WERI-Rb-1 (cell line): Measurements from ENCODE around the gene PRM3.

Experiments
- DNase-seq: peaks from one replicate; pipeline ENCODE4 v3.0.0-alpha.2; 2020
- H3K27ac ChIP-seq: fragments of 250-450 bp; sonication (Bioruptor Pico); 2 replicates; pipeline ENCODE4 v1.5.1; 2020; ENCODE audit warnings: mild to moderate bottlenecking, moderate library complexity
- H3K27me3 ChIP-seq: fragments of 250-450 bp; sonication (Bioruptor Pico); 2 replicates; pipeline ENCODE4 v1.5.1; 2021; ENCODE audit warnings: mild to moderate bottlenecking, low read depth, moderate library complexity; ENCODE audit not compliant: insufficient read depth, severe bottlenecking
- H3K36me3 ChIP-seq: fragments of 250-450 bp; sonication (Bioruptor Pico); 2 replicates; pipeline ENCODE4 v1.5.1; 2020; ENCODE audit warnings: mild to moderate bottlenecking, moderate library complexity
- H3K4me3 ChIP-seq: 2 replicates; pipeline ENCODE4 v1.5.1; 2011; ENCODE audit warnings: low read depth, mild to moderate bottlenecking, control low read depth, low read length
- H3K9me3 ChIP-seq: fragments of 250-450 bp; sonication (Bioruptor Pico); 2 replicates; pipeline ENCODE4 v1.5.1; 2021; ENCODE audit warnings: mild to moderate bottlenecking, moderate library complexity; ENCODE audit not compliant: severe bottlenecking
- TF ChIP-seq, protein P1 (sequence below): IDR thresholded peaks from 2 replicates; pipeline ENCODE4 v1.5.1; 2011; ENCODE audit warnings: low read depth, mild to moderate bottlenecking, control low read depth, inconsistent platforms, low read length

Gene PRM3

DNA sequence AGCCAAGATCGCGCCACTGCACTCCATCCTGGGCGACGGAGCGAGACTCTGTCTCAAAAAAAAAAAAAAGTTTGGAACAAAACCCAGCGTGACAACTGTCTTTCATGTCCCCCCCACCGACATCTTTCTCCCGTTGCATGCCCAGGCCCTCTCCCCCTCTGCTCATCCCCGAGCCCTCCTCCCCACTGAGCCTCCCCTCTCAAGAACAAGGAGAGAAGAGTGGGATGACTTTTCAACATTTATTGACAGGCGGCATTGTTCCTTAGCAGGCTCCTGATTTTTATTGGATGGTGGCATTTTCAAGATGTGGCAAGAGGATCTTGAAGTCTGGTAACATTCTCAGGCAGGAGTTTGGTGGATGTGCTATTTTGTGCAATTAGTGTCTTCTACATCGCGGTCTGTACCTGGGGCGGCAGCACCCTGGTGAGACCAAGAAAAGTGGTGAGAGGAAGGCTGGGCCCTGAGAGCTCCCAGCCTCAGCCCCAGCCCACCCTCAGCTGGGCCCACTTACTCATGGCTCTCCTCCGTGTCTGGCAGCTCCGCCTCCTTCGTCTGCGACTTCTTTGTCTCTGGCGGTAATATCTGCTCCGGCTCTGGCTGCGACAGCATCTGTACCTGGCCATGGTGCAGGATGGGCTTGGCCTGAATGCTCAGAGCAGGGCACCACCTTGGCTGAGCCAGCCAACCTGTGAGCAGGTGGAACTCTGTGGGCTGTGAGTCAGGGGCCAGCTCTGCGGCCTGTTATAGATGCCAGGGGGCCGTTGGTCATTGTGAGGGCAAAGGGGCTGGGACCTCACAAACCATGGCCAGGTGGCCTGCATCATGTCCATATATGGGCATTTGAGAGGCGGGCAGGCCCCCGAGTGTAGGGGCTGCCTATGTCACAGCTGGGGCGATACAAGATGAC is 7.4 kb upstream of the PRM3 start, which contains the start of gene PRM1:
PRM1 (minus strand) TSS at position 715 of the 907 bp plus-strand sequence; CDS start at position 623, 92 bp downstream.
- Histone ChIP-seq H3K36me3 (no peaks in the 10 kb centered on the region), H3K27ac (no peak within 1 kb of the TSS), H3K9me3 (no peaks in the 10 kb centered on the region), H3K27me3 (no peaks in the 10 kb centered on the region), H3K4me3 (no peak within 1 kb of the TSS)
- TF ChIP-seq, protein P1, sequence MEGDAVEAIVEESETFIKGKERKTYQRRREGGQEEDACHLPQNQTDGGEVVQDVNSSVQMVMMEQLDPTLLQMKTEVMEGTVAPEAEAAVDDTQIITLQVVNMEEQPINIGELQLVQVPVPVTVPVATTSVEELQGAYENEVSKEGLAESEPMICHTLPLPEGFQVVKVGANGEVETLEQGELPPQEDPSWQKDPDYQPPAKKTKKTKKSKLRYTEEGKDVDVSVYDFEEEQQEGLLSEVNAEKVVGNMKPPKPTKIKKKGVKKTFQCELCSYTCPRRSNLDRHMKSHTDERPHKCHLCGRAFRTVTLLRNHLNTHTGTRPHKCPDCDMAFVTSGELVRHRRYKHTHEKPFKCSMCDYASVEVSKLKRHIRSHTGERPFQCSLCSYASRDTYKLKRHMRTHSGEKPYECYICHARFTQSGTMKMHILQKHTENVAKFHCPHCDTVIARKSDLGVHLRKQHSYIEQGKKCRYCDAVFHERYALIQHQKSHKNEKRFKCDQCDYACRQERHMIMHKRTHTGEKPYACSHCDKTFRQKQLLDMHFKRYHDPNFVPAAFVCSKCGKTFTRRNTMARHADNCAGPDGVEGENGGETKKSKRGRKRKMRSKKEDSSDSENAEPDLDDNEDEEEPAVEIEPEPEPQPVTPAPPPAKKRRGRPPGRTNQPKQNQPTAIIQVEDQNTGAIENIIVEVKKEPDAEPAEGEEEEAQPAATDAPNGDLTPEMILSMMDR: no peak
- no peak for DNase-seq

GRCh38 chr16:11278681-11279628 is 5.5 kb upstream of the PRM3 start:
- TF ChIP-seq, protein P1: no peak
- no peak for DNase-seq
- Histone ChIP-seq H3K4me3 (no peak overlapping the region), H3K36me3 (no peaks in the 10 kb centered on the region), H3K27me3 (no peaks in the 10 kb centered on the region), H3K27ac (no peak overlapping the region), H3K9me3 (no peaks in the 10 kb centered on the region)

- Histone ChIP-seq H3K27me3 (no peaks in the 10 kb centered on the region), H3K36me3 (no peaks in the 10 kb centered on the region), H3K27ac (no peak overlapping the region), H3K4me3 (no peak overlapping the region), H3K9me3 (no peaks in the 10 kb centered on the region)
- DNase-seq: no peak
- TF ChIP-seq, protein P1: no peak
These were observed 4.3 kb upstream of the PRM3 start for GRCh38 chr16:11277607-11278337.

DNA sequence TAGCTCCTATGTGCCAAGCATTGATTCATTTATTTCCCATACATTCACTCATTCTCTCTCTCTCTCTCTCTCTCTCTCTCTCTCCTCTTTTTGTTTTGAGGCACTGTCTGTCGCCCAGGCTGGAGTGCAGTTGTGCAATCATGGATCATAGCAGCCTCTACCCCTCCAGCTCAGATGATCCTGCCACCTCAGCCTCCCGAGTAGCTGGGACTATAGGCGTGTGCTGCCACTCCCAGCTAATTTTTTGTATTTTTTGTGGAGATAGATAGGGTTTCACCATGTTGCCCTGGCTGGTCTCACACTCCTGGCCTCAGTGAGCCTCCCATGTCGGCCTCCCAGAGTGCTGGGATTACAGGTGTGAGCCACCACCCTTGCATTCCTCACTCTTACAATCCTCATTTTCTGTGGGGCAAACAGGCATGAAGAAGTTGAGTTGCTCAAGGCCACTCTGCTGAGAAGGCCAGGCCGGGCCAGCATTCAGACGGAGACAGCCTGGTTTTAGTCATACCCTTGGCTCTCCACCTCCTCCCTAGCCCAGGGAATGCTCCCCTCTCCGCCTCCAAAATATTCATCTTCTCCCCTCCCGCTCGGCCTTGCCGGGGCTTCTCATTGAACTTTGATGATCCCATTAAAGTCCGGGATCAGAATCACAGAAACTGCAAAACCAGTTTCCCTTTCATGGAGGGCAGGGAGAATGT is 3.6 kb upstream of the PRM3 start:
- Histone ChIP-seq H3K4me3 (no peak overlapping the region), H3K36me3 (no peaks in the 10 kb centered on the region), H3K27ac (no peak overlapping the region), H3K9me3 (no peaks in the 10 kb centered on the region), H3K27me3 (no peaks in the 10 kb centered on the region)
- TF ChIP-seq, protein P1: no peak
- no peak for DNase-seq
